ENCODE data around the gene GNB4. TPM values are rescaled to one million over a fixed set of nuclear protein-coding genes. Genes with fewer than 3 reads are reported as not detected.
A peak's percentile ranks its signal among the peaks of the same experiment; 100 is the strongest.

GNB4 gene
- total RNA-seq, 4 donors from 2014 or later = 10.4 to 30.3 (median 19.7) TPM

GRCh38 chr3:179482857-179483256 is 31.6 kb upstream of the GNB4 start:
- WGBS, 2 donors = 75 to 76% methylated on average over 3 of the region's 3 CpGs
- no peak for TF ChIP-seq CTCF (IDR thresholded peaks at IDR 0.05)
- no peak for TF ChIP-seq POLR2A (IDR thresholded peaks at IDR 0.05)
- Histone ChIP-seq H3K27ac (no peak overlapping the region), H3K27me3 (no peaks in the 10 kb centered on the region), H3K4me1 (no peaks in the 10 kb centered on the region), H3K9me3 (no peaks in the 10 kb centered on the region), H3K36me3 (no peaks in the 10 kb centered on the region), H3K4me3 (no peak overlapping the region)
- intact Hi-C loops (cut with DNase I) = no loop called here
- no peak for DNase-seq

- Histone ChIP-seq H3K36me3 (no peaks in the 10 kb centered on the region), H3K4me3 (no peak overlapping the region), H3K27me3 (no peaks in the 10 kb centered on the region), H3K27ac (no peak overlapping the region), H3K9me3 (no peaks in the 10 kb centered on the region), H3K4me1 (peaks cover 0 to 3% (median 0%) of the 10 kb centered on the region in 3 donors)
- DNase-seq = no peak
- 71 to 81% methylated on average over 1 to 2 of the region's 2 CpGs for WGBS, 2 donors
- TF ChIP-seq CTCF (IDR thresholded peaks at IDR 0.05) (no peak), POLR2A (IDR thresholded peaks at IDR 0.05) (no peak)
- intact Hi-C loops (cut with DNase I) = no loop called here
Measured at GRCh38 chr3:179476215-179476614, 24.9 kb upstream of the GNB4 start.

GRCh38 chr3:179474480-179474879 is 23.2 kb upstream of the GNB4 start:
- Histone ChIP-seq H3K27ac (no peak overlapping the region), H3K9me3 (no peaks in the 10 kb centered on the region), H3K36me3 (no peaks in the 10 kb centered on the region), H3K4me1 (peaks cover 0 to 3% (median 0%) of the 10 kb centered on the region in 3 donors), H3K4me3 (no peak overlapping the region), H3K27me3 (no peaks in the 10 kb centered on the region)
- DNase-seq = no peak
- TF ChIP-seq POLR2A (IDR thresholded peaks at IDR 0.05) = no peak
- no peak for TF ChIP-seq CTCF (IDR thresholded peaks at IDR 0.05)
- intact Hi-C loops (cut with DNase I) = no loop called here

- no peak for DNase-seq
- H3K27ac ChIP-seq = peak overlapping the region in 1 of 4 donors; percentile 44
- intact Hi-C loops (cut with DNase I) = no loop called here
Measured at GRCh38 chr3:179473565-179473964, 22.3 kb upstream of the GNB4 start.

More at GRCh38 chr3:179473565-179473964, 22.3 kb upstream of the GNB4 start:
- H3K9me3 ChIP-seq = no peaks in the 10 kb centered on the region
- peaks cover 0 to 3% (median 0%) of the 10 kb centered on the region in 3 donors for H3K4me1 ChIP-seq
- no peaks in the 10 kb centered on the region for H3K36me3 ChIP-seq
- no peak overlapping the region for H3K4me3 ChIP-seq
- 66 to 68% methylated on average over 4 of the region's 4 CpGs for WGBS, 2 donors
- no peak for TF ChIP-seq POLR2A (IDR thresholded peaks at IDR 0.05)
- no peak for TF ChIP-seq CTCF (IDR thresholded peaks at IDR 0.05)
- H3K27me3 ChIP-seq = no peaks in the 10 kb centered on the region

Measured in esophagus squamous epithelium (tissue), 5 donors.